TTC549 (cell line): ENCODE results near the gene CD3G.
"Not testable (repeated sequence)": the region's sequence is repeated elsewhere in the genome, so short reads cannot be mapped to it uniquely, and the experiment has no call there.

Experiments used
- FAIRE-seq: peaks from 2 replicates; lab custom pipeline; 2012; peaks lifted over from hg19 to GRCh38; lab: Jason Lieb, UNC

CD3G gene

GRCh38 chr11:118343981-118344515 lies at the start of gene CD3G:
Gene CD3G, plus strand, starts transcription at chr11:118344344. Its CDS starts 80 bp downstream, at chr11:118344424.
- no peak for FAIRE-seq

DNA sequence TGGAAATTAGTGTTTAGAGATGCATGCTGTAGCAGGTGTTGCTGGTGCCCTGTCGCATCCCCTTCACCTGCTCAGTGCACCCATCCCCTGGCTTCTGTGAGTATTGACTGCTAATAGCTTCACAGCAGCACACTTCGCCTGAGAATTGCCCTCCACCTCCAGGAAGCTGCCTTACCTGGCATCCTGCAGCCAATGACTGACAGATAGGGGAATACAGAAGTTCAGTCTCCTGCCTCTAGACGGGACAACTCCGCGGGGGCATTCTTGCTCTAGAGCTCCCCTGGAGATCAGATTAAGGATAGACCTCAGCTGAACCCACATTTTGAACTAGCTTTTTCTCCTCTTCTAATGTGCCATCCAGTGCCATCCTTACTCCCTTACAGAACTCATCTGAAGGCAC lies 48.9 kb upstream of the CD3G start:
- no peak for FAIRE-seq

DNA sequence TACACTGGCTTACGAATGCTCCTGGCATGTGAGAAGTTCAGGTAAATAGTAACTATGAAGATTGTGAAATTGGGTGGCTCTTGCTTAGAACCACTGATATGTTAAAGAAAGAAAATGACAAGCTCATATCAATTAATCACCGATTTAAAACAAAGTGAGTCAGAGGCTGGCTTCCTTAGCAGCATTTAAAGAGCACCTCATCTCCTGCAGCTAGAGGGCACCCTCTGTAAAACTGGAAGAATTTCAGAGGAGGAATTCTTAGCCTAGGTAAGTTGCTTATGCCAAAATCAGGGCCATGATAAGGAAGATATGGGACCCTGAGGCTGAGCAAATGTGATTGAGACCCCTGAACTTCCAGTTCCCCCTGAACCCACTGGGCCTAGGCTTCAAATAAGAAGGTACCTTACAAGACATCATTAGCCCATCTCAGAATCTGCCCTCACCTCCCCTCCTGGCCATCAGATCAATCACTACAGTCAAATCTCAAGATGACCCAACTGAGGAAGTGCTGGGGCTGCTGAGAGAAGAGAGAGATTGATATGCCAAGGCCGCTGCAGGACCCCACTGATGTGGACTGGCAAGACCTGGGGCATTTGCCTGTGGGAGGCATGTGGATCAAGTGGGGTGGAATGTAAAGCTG lies 48.2 kb upstream of the CD3G start:
- FAIRE-seq, result no peak

DNA sequence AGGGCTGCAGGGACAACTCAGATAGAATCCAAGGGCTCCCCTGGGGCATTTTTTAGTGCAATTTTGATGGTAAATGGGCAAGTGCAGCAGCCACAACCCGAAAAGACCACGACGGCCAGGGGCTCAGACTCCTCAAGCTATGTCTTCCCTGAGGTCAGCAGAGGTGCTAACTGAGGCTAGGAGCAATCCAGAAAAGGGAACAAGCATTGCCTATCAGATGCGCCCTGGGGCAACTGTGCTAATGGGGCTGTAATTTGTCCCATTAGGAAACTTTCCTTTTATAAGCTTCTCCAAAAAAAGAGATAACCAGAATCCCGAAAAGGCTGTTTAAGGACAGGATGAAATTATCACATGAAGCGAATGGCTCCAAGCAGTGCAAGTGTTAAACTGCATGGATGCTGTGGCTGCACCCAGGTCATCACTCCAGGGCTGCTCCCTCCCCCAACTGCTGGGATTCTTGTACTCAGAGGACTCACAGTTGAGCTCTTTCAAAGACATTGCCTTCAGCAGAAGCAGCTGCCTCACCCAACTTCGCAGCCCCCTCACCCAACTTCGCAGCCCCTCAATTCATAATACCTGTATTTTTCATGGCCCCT lies 42.4 kb upstream of the CD3G start:
- FAIRE-seq, result no peak

DNA sequence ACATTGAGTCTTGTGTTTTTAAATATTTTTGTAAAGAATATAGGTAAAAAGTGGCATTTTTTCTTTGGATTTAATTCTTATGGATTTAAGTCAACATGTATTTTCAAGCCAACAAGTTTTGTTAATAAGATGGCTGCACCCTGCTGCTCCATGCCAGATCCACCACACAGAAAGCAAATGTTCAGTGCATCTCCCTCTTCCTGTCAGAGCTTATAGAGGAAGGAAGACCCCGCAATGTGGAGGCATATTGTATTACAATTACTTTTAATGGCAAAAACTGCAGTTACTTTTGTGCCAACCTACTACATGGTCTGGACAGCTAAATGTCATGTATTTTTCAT lies 39.9 kb upstream of the CD3G start:
- FAIRE-seq, result no peak

GRCh38 chr11:118304568-118305248 lies 39.4 kb upstream of the CD3G start, which contains the start of gene CD3E:
Gene CD3E, plus strand, starts transcription at chr11:118304730. Its CDS starts 223 bp downstream, at chr11:118304953.
- FAIRE-seq, result no peak

DNA sequence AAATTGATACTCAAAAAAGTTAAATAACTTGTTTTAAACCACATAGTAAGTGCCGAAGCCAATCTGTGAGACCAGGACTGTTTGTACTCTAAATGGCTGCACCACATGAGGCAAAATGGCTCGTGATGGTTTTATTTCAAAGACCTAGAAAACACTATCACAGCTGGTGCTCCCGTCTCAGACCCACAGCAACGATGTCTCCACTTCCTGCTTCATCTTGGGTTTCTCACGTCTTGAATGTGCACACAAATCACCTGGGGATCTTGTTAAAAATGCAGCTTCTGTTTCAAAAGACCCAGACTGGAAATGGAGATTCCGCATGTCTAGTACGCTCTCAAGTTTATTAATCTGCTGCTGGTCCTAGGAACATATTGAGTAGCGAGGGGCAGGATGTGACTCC lies 38.4 kb upstream of the CD3G start:
- no peak for FAIRE-seq

DNA sequence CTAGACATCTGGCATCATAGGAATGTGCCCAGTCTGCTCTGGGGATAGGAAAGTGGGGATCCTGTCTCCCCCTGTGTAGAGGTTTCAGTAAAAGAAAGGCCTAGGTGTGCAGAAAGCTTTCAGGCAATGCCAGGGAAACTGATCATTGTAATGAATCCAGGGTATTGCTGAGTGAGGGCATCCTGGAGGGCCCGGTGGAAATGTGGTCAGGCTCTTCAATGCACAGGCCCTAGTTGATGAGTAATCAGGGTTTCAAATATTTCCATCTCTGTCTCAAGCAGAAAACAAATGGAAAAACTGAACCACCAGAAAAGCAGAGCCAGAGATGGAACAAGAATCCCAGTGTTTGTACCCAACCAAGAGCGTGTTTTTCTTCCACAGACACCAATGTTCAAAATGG lies 37.6 kb upstream of the CD3G start:
- no peak for FAIRE-seq

GRCh38 chr11:118308995-118309528 lies 35.1 kb upstream of the CD3G start:
- not testable (repeated sequence) for FAIRE-seq

DNA sequence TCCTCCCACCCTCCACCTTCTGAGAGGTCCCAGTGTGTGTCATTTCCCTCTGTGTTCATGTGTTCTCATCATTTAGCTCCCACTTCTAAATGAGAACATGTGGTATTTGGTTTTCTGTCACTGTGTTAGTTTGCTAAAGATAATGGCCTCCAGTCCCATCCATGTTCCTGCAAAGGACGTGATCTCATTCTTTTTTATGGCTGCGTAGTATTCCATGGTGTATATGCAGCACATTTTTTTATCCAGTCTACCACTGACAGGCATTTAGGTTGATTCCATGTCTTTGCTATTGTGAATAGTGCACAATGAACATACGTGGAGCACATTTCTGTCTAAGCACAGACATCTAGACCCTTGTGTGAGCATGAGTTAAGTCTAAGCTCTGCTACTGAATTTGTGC lies 33.9 kb upstream of the CD3G start:
- no peak for FAIRE-seq

GRCh38 chr11:118310781-118311485 lies 33.2 kb upstream of the CD3G start:
- FAIRE-seq, result no peak

DNA sequence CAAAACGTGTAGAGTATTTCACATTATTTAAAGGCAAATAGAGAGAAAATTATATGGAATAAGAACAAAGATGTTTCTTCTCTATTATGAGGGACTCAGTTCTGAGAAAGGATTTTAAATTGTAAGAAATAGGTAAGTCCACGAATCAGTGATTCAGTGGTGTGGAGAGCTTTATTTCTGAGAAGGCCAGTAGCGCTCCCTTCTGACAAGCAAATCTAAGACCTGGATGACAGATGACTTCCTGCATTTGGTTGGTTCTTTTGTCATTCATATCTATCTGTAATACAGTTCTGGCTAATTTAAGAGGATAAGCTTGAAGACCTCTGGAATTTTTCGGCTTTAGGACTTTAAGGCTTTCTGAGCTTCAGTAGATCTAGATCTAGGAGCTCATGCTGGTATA lies 32.6 kb upstream of the CD3G start:
- FAIRE-seq, result no peak

- FAIRE-seq, result no peak
These were observed 31.8 kb upstream of the CD3G start for GRCh38 chr11:118312328-118312727.

- no peak for FAIRE-seq
These were observed 30.9 kb upstream of the CD3G start for GRCh38 chr11:118313242-118313641.

DNA sequence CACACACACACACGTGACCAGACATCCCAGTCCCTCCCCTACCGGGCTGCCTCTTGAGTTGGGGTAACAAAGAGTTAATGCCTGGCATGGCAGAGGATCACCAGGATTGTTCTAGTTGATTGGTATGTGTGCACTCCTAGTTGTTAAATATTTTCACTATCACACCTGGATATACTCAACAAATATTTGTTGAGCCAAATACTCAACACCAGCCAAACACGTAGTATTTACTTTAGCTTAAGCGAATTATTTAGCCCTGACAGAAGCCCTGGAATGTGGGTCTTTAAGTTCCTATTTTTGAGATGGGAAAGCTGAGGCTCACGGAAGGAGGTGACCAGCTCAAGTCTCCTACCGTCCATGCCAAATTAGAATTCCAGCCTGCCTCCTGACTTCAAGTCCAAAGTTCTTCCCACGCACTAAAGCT lies 29.1 kb upstream of the CD3G start:
- no peak for FAIRE-seq

GRCh38 chr11:118318124-118318523 lies 26.0 kb upstream of the CD3G start:
- no peak for FAIRE-seq

GRCh38 chr11:118318581-118319336 lies 25.4 kb upstream of the CD3G start:
- no peak for FAIRE-seq

DNA sequence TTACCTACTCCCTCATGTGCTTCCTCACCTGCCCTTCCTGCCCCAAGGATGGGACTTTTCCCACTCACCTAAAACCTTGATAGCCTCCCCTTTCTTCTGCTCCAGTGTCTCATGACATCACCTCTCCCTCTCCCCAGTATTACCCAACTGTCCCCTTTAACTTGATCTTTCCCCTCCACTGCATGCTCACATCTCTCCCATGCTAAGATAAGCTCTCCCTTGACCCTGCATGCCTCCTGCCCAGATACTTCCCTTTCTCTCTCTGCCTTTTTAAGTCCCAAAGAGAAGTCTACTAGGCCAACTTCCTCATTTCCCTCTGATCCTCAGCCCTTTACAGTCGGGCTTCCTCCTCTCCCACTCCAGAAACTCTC lies 24.8 kb upstream of the CD3G start:
- no peak for FAIRE-seq

DNA sequence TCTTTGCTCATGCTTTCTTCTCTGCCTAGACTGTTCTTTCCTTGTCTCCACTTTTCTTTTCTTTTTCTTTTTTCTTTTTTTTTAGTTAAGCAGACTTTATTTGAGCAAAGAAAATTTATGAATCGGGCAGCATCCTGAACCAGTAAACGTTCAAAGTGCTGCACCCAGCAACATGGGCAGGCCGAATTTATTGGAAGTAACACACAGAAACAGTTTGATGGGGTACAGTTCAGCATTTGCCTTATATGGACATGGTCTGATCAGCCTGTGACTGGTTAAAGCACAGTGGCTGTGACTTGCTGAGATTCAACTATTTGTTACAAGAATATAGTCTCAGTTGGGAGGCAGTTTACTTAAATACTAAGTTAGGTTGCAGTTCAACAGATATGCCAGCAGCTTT lies 23.6 kb upstream of the CD3G start:
- FAIRE-seq, result no peak

DNA sequence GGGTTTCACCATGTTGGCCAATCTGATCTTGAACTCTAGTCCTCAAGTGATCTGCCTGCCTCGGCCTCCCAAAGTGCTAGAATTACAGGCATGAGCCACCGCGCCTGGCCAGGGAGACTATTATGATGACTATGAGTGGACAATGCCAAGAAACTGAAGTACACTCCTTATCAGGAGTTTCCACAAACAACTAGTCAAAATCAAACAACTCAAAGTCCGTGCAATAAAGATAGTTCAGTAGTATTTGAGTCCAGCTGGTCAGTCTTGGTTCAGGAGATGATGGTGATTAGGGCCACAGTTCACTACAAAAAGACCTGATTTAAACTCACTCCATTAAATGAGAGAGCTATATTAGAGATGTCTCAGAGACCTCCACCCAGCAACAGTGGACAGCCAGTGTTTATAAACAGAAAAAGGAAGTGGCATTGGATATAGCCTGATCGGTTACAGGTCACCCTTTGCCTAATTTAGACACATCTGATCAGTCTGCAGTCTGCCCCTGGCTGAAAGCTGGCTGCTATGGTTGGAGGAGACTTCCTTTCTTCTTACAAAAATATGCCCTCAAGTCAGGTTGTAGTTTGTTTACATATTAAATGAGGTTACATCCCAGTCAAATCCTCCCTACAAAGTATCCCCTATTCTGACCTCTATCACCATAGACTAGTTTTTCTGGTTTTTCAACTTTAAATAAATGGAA lies 22.6 kb upstream of the CD3G start:
- FAIRE-seq, result no peak

GRCh38 chr11:118322721-118323120 lies 21.4 kb upstream of the CD3G start:
- FAIRE-seq, result no peak
